Measurements from ENCODE around the gene ASAP3. TPM values are rescaled to one million over a fixed set of nuclear protein-coding genes. Genes with fewer than 3 reads are reported as not detected.

Gene ASAP3
- total and polyA plus RNA-seq, 9 of the 15 experiments (the other 6 are each of a cell fraction or from before 2014, with no cell fraction given), result 1.7 to 31.2 (median 17.4) TPM

GRCh38 chr1:23442751-23443150 lies 41.2 kb downstream of the ASAP3 start (continued):
- no peak for TF ChIP-seq ZNF586 (CRISPR knock-in tag; conservative IDR thresholded peaks at IDR 0.05)

DNA sequence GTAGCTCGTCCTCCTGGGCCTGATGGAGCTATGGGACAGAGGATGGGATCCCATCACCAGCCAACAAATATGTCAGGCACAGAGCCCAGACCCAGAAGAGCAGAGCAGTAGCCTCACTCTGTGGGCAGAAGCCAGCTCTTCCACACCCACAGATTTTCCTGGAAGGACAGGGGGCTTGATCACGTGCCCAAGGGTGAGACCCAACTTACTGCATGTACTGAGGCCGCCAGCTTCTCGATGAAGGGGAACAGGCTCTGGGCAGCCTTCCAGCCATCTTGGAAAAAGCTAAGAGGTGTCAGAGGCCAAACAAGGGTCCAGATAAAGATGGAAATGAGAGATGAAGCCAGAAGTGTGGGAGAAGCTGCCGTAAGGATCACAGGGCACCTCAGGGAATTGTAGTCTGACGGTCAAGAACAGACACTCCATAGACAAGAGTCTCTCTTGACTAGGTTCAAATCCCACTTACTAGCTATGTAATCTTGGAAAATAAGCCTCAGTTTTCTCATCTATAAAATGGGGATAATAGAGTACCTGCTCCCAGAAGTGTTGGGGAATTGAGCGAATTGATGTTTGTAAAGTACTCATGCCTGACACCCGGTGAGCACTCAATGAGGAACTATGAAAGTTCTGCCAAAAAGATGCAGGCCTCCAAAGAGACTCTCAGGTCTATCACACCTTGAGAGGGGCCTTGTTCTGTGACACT lies 42.4 kb downstream of the ASAP3 start:
- ChIA-PET CTCF (ENCODE audit: low intra/inter-chr PET ratio) (no interaction called here), POLR2A (interaction anchor here (0.6 to 1.5 kb wide), 5 partner anchors 10 to 594 kb away, joined by 3 to 4 read pairs (median 3); no protein-coding TSS in a partner anchor)
- H3K9me1 ChIP-seq (ENCODE audit: control insufficient read depth, insufficient read depth, low read length), result no peaks in the 10 kb centered on the region
- H3K9me3 ChIP-seq (replicated peaks; ENCODE audit: control insufficient read depth, insufficient read depth, low read depth, low read length), result no peaks in the 10 kb centered on the region
- H3K79me2 ChIP-seq (ENCODE audit: control insufficient read depth, insufficient read depth, low read length), result no peaks in the 10 kb centered on the region
- in situ Hi-C loops (cut with MboI), result no loop called here
- BruUV-seq (replicated peaks), result no TSS peak
- H3K4me2 ChIP-seq (ENCODE audit: insufficient read depth, low read length), result no peak overlapping the region
- intact Hi-C loops (cut with micrococcal nuclease), result no loop called here
- DNase-seq (ENCODE audit: extremely low read depth in 1 of 4, low spot score in 3 of 4), result no peak
- ATAC-seq, result no peak
- no peak overlapping the region for H2AFZ ChIP-seq (ENCODE audit: low read depth, low read length)
- no peak overlapping the region for H3K4me3 ChIP-seq
- H3K27me3 ChIP-seq (ENCODE audit: control insufficient read depth in 2 of 2, insufficient read depth in 2 of 2, low read length in 2 of 2), result no peaks in the 10 kb centered on the region
- H3K9ac ChIP-seq (ENCODE audit: insufficient read depth in 1 of 2, low read depth in 2 of 2, low read length in 2 of 2), result no peak overlapping the region; a peak in 1 of 4 replicates
- H3K27ac ChIP-seq (ENCODE audit: extremely low read depth, low read depth, low read length), result no peak overlapping the region
- H3K4me1 ChIP-seq (replicated peaks in 1 of 2; ENCODE audit: control insufficient read depth in 2 of 2, insufficient read depth in 2 of 2, low read length in 2 of 2), result peaks cover 10 to 13% of the 10 kb centered on the region in 2 experiments
- no peaks in the 10 kb centered on the region for H4K20me1 ChIP-seq (replicated peaks; ENCODE audit: control insufficient read depth, insufficient read depth, low read length)
- WGBS (ENCODE audit: insufficient coverage, low coverage, missing lambda C conversion rate), result 70% methylated on average over 8 of the region's 8 CpGs
- H3K36me3 ChIP-seq (ENCODE audit: control insufficient read depth, insufficient read depth, low read length), result peaks cover 14% of the 10 kb centered on the region; the same call in 1 of the 3 replicates
- FAIRE-seq, result no peak
- no peak for TF ChIP-seq AFF1 (IDR thresholded peaks at IDR 0.05; ENCODE audit: low read depth in 1 of 2, partially characterized antibody in 2 of 2)
- peak; percentile 72 for TF ChIP-seq BCOR (IDR thresholded peaks at IDR 0.05)
- TF ChIP-seq KLF1 (tag; IDR thresholded peaks at IDR 0.05), result no peak
- no peak for TF ChIP-seq NCOA1 (IDR thresholded peaks at IDR 0.05; ENCODE audit: low read depth)
- peak in 1 of 2 experiments; percentile 35; a peak in 2 of 4 replicates for TF ChIP-seq KDM1A (IDR thresholded peaks at IDR 0.05)
- TF ChIP-seq HMG20A (CRISPR knock-in tag; conservative IDR thresholded peaks at IDR 0.05), result no peak
- no peak for TF ChIP-seq COPS2 (conservative IDR thresholded peaks at IDR 0.05)
- no peak for TF ChIP-seq ZBTB17 (CRISPR knock-in tag; IDR thresholded peaks at IDR 0.05)
- no peak for TF ChIP-seq ZZZ3 (IDR thresholded peaks at IDR 0.05)
- no peak for TF ChIP-seq XRCC5 (IDR thresholded peaks at IDR 0.05; ENCODE audit: low read depth, low read length)
- 0 out of 2 replicates have a peak, but pooled peaks have one; percentile 59 for TF ChIP-seq ADNP (tag; IDR thresholded peaks at IDR 0.05)
- TF ChIP-seq HNRNPLL (IDR thresholded peaks at IDR 0.05; ENCODE audit: low read depth, low read length, poor library complexity, severe bottlenecking), result no peak
- peak; percentile 84 for TF ChIP-seq RBM25 (IDR thresholded peaks at IDR 0.05; ENCODE audit: low read depth, low read length, severe bottlenecking)
- TF ChIP-seq OTX1 (CRISPR knock-in tag; IDR thresholded peaks at IDR 0.05), result no peak
- no peak for TF ChIP-seq PCBP2 (IDR thresholded peaks at IDR 0.05; ENCODE audit: low read depth, low read length, poor library complexity, severe bottlenecking)
- TF ChIP-seq SMC3 (conservative IDR thresholded peaks at IDR 0.05; ENCODE audit: insufficient read depth, low read depth, low read length), result no peak
- no peak for TF ChIP-seq ATF7 (IDR thresholded peaks at IDR 0.05)
- TF ChIP-seq TGIF2 (CRISPR knock-in tag; IDR thresholded peaks at IDR 0.05), result no peak
